Sigmoid colon (tissue), 4 donors: ENCODE results near the gene SARM1.
A peak's percentile ranks its signal among the peaks of the same experiment; 100 is the strongest.

Experiments
- EP300 ChIP-seq, 4 donors: sonication (generic); formaldehyde crosslinking; IDR thresholded peaks; one replicate each; pipeline ENCODE4 v1.6.1; 2017; ENCODE audit warnings: antibody characterized with exemption in 4 of 4
- POLR2A ChIP-seq, 2 donors: fragments of 450-650 bp; IDR thresholded peaks; one replicate each; pipeline ENCODE4 v1.6.1; 2016; ENCODE audit warnings: antibody characterized with exemption in 2 of 2, mild to moderate bottlenecking in 2 of 2, moderate library complexity in 2 of 2
- POLR2AphosphoS5 ChIP-seq, 4 donors: sonication (generic); formaldehyde crosslinking; IDR thresholded peaks; one replicate each; pipeline ENCODE4 v1.6.1; 2017; ENCODE audit warnings: antibody characterized with exemption in 4 of 4
- TF ChIP-seq, protein P1 (sequence below), 4 experiments: fragments of 450-650 bp in 3 of 4; fragments of 200-600 bp in 1 of 4; IDR thresholded peaks; one replicate each; pipeline ENCODE4 v1.5.1; 2016 to 2019; ENCODE audit warnings: antibody characterized with exemption in 4 of 4, mild to moderate bottlenecking in 3 of 4, moderate library complexity in 2 of 4

DNA sequence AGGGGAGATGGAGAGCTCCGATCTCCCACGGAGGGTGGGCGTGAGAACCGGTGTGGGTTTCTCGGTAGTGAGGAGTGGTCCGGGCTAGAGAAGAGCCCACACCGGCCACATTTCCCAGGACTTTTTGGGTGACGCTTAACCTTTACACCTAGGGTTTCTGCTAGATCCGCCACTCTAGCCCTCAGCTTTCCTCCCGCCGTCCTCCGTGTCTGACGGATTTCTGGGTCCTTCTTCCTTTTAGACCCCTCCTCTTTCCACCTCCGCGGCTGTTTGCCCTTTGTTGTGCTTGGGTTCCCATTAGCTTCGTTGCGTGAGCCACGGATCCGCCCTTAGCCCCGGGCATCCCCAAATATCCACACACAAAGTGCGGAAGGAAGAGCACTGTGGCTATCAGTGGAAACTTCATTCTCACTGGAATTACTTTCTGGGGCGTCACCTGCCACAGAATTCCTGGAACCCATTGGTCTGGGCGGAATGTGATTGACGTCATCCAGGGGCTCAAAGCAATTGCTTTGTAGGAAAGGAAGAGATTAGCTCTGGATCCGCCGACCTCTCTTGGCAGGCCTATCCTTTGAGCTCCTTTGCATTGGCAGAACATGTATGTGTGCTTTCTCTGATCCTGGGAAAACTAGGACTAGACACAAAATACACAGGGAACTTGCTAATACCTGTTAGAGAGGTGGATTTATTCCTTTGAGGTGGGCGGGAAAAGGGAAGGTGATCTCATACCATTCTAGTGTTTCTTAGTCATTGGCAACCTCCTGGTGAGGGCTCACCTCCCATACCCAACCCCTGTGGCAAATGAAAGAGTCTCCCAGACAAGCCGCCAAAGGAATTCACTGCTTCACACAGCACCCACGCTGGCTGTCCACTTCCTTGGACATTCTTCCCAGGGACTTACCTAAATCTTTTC, 35.3 kb upstream of the SARM1 start:
- TF ChIP-seq, protein P1, sequence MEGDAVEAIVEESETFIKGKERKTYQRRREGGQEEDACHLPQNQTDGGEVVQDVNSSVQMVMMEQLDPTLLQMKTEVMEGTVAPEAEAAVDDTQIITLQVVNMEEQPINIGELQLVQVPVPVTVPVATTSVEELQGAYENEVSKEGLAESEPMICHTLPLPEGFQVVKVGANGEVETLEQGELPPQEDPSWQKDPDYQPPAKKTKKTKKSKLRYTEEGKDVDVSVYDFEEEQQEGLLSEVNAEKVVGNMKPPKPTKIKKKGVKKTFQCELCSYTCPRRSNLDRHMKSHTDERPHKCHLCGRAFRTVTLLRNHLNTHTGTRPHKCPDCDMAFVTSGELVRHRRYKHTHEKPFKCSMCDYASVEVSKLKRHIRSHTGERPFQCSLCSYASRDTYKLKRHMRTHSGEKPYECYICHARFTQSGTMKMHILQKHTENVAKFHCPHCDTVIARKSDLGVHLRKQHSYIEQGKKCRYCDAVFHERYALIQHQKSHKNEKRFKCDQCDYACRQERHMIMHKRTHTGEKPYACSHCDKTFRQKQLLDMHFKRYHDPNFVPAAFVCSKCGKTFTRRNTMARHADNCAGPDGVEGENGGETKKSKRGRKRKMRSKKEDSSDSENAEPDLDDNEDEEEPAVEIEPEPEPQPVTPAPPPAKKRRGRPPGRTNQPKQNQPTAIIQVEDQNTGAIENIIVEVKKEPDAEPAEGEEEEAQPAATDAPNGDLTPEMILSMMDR (IDR thresholded peaks at IDR 0.05): no peak
- no peak for TF ChIP-seq POLR2A (IDR thresholded peaks at IDR 0.05)
- peak in 1 of 4 donors; percentile 53 for TF ChIP-seq POLR2AphosphoS5 (IDR thresholded peaks at IDR 0.05)
- no peak for TF ChIP-seq EP300 (IDR thresholded peaks at IDR 0.05)
